NCI-H748 (cell line): ENCODE measurements around the gene AGPAT4.

Source experiments
- DNase-seq: peaks from one replicate; lab custom pipeline; 2025; ENCODE audit not compliant: unreplicated experiment; lab: John Stamatoyannopoulos, UW

Gene AGPAT4

GRCh38 chr6:161080263-161080970 lies 193.4 kb downstream of the AGPAT4 start:
- no peak for DNase-seq
